Keratinocyte (primary cell): ENCODE data around the gene TFDP1.

Experiments used
- CTCF ChIP-seq, 3 experiments: IDR thresholded peaks in 1 of 3; conservative IDR thresholded peaks in 1 of 3; optimal IDR thresholded peaks in 1 of 3; 2 replicates in 2 of 3; 3 replicates in 1 of 3; pipeline versions ENCODE3 to v1.5.1; 2011; ENCODE audit warnings: low read length in 3 of 3, mild to moderate bottlenecking in 3 of 3, moderate library complexity in 2 of 3, control low read depth in 1 of 3, inconsistent platforms in 1 of 3; ENCODE audit not compliant: insufficient read depth in 2 of 3; ENCODE audit errors: extremely low read depth in 1 of 3
- EZH2 ChIP-seq: IDR thresholded peaks from one replicate; pipeline ENCODE4 v1.6.1; 2012; ENCODE audit warnings: inconsistent platforms, mild to moderate bottlenecking, low read length, moderate library complexity

- TF ChIP-seq CTCF (optimal IDR thresholded peaks at IDR 0.05 in 1 of 3, IDR thresholded peaks at IDR 0.05 in 1 of 3, conservative IDR thresholded peaks at IDR 0.05 in 1 of 3; ENCODE audit: extremely low read depth in 1 of 3, insufficient read depth in 2 of 3, low read length in 3 of 3) (no peak), EZH2 (no peak)
These were observed 1.5 kb upstream of the TFDP1 start for GRCh38 chr13:113582841-113583631.
